A549 (cell line): ENCODE data around the gene RASSF3. TPM values are rescaled to one million over a fixed set of nuclear protein-coding genes. Genes with fewer than 3 reads are reported as not detected.

Experiments used
- ATAC-seq, 2 experiments: fragments of 200-7000 bp in 1 of 2; fragments of >200 bp in 1 of 2; cut with Nextera tagmentation in 1 of 2; cut with Tn5 transposase in 1 of 2; 3 replicates each; pipeline versions ENCODE4 v1.8.0 to v1.9.1; 2018 to 2020; ENCODE audit warnings: mild to moderate bottlenecking in 1 of 2, moderate library complexity in 1 of 2
- CTCF ChIA-PET: fragments of 300-600 bp; sonication (Branson Sonifier 250); formaldehyde crosslinking; extraction: SDS; loops from one replicate; lab custom pipeline; 2021; ENCODE audit warnings: antibody characterized with exemption, inconsistent platforms; lab: Yijun Ruan, JAX
- POLR2A ChIA-PET: fragments of 350-600 bp; formaldehyde crosslinking; extraction: SDS; loops from one replicate; lab custom pipeline; 2021; ENCODE audit warnings: antibody characterized with exemption, inconsistent platforms; lab: Yijun Ruan, JAX
- DNase-seq, 2 experiments: peaks; one replicate each; pipeline versions ENCODE4 v3.0.0 to v3.0.0-alpha.2; 2011 to 2016; ENCODE audit warnings: low read depth in 1 of 2, low spot score in 1 of 2
- FAIRE-seq: peaks from 2 replicates; lab custom pipeline; 2011; peaks lifted over from hg19 to GRCh38; lab: Jason Lieb, UNC
- H3K27ac ChIP-seq, 2 experiments: fragments of >200 bp; sonication (Bioruptor Twin); formaldehyde crosslinking; 3 replicates each; pipeline ENCODE4 v1.5.1; 2016 to 2017
- H3K4me1 ChIP-seq: fragments of >200 bp; sonication (Bioruptor Twin); formaldehyde crosslinking; 3 replicates; pipeline ENCODE4 v1.6.1; 2016
- H3K4me2 ChIP-seq: fragments of >200 bp; sonication (Bioruptor Twin); formaldehyde crosslinking; 3 replicates; pipeline ENCODE4 v1.6.1; 2016
- H3K4me3 ChIP-seq: fragments of >200 bp; sonication (Bioruptor Twin); formaldehyde crosslinking; 3 replicates; pipeline ENCODE4 v1.5.1; 2016
- H3K9me3 ChIP-seq: fragments of >200 bp; sonication (Bioruptor Twin); formaldehyde crosslinking; 3 replicates; pipeline ENCODE4 v1.6.1; 2016
- CBX2 ChIP-seq: fragments of 200-600 bp; sonication (generic); IDR thresholded peaks from 2 replicates; pipeline ENCODE4 v1.6.1; 2016; ENCODE audit warnings: low read depth, mild to moderate bottlenecking, borderline replicate concordance
- CEBPB ChIP-seq, 2 experiments: fragments of >200 bp in 1 of 2; sonication (Bioruptor Twin) in 1 of 2; formaldehyde crosslinking in 1 of 2; IDR thresholded peaks; 2 replicates each; pipeline ENCODE4 v1.6.1; 2012 to 2016
- CHD4 ChIP-seq: fragments of 200-600 bp; sonication (generic); IDR thresholded peaks from 2 replicates; pipeline ENCODE4 v1.6.1; 2016; ENCODE audit warnings: antibody characterized with exemption, mild to moderate bottlenecking, borderline replicate concordance
- EHF ChIP-seq: fragments of 250-450 bp; sonication (Bioruptor Pico); IDR thresholded peaks from 2 replicates; pipeline ENCODE4 v1.5.0; 2020; ENCODE audit warnings: mild to moderate bottlenecking
- EHMT2 ChIP-seq: fragments of 200-600 bp; sonication (generic); IDR thresholded peaks from 2 replicates; pipeline ENCODE4 v1.6.1; 2016; ENCODE audit warnings: antibody characterized with exemption, low read depth, mild to moderate bottlenecking, moderate library complexity
- ESRRA ChIP-seq: fragments of 150-350 bp; IDR thresholded peaks from 2 replicates; pipeline ENCODE4 v1.6.1; 2014; ENCODE audit warnings: mild to moderate bottlenecking, low read length, borderline replicate concordance
- FOSB ChIP-seq: fragments of 250-450 bp; sonication (Bioruptor Pico); IDR thresholded peaks from 2 replicates; pipeline ENCODE4 v1.5.0; 2020; ENCODE audit warnings: mild to moderate bottlenecking, moderate library complexity
- GATA3 ChIP-seq: IDR thresholded peaks from 2 replicates; pipeline ENCODE4 v1.6.1; 2012; ENCODE audit warnings: borderline replicate concordance
- HOXA7 ChIP-seq: fragments of 250-450 bp; sonication (Bioruptor Pico); IDR thresholded peaks from 2 replicates; pipeline ENCODE4 v1.5.0; 2020; ENCODE audit warnings: mild to moderate bottlenecking, moderate library complexity
- JUN ChIP-seq, 2 experiments: fragments of >200 bp; sonication (Bioruptor Twin); formaldehyde crosslinking; IDR thresholded peaks; 2 replicates in 1 of 2; 3 replicates in 1 of 2; pipeline ENCODE4 v1.6.1; 2016 to 2017
- JUNB ChIP-seq: fragments of >200 bp; sonication (Bioruptor Twin); formaldehyde crosslinking; IDR thresholded peaks from 2 replicates; pipeline ENCODE4 v1.6.1; 2016
- MYC ChIP-seq: IDR thresholded peaks from 2 replicates; pipeline ENCODE4 v1.6.1; 2012; ENCODE audit warnings: mild to moderate bottlenecking, inconsistent platforms, low read length, improper control_type of control experiment, borderline replicate concordance
- NFE2L2 ChIP-seq: fragments of 150-350 bp; conservative IDR thresholded peaks from 2 replicates; pipeline ENCODE4 v1.6.1; 2014; ENCODE audit warnings: low read length
- NPAS2 ChIP-seq: fragments of 250-450 bp; sonication (Bioruptor Pico); IDR thresholded peaks from 2 replicates; pipeline ENCODE4 v1.8.0; 2022; ENCODE audit warnings: mild to moderate bottlenecking, moderate library complexity, borderline replicate concordance
- PHF8 ChIP-seq: fragments of 200-600 bp; sonication (generic); IDR thresholded peaks from 2 replicates; pipeline ENCODE4 v1.6.1; 2016; ENCODE audit warnings: low read depth, mild to moderate bottlenecking, antibody characterized with exemption, moderate library complexity, borderline replicate concordance
- RCOR1 ChIP-seq: fragments of 150-350 bp; IDR thresholded peaks from 2 replicates; pipeline ENCODE4 v1.6.1; 2014; ENCODE audit warnings: antibody characterized with exemption, low read length, low read depth
- RFX5 ChIP-seq: fragments of 450-650 bp; IDR thresholded peaks from 2 replicates; pipeline ENCODE4 v1.7.1; 2014; ENCODE audit warnings: antibody characterized with exemption, mild to moderate bottlenecking, moderate library complexity
- SREBF2 ChIP-seq: fragments of 450-650 bp; IDR thresholded peaks from 2 replicates; pipeline ENCODE4 v1.6.1; 2014; ENCODE audit warnings: mild to moderate bottlenecking, moderate library complexity
- ZC3H11A ChIP-seq: fragments of 450-650 bp; IDR thresholded peaks from 2 replicates; pipeline ENCODE4 v1.6.1; 2014; ENCODE audit warnings: antibody characterized with exemption, mild to moderate bottlenecking
- WGBS: methylation state at CpG from one replicate; pipeline ENCODE4 v1.1.6; 2017; ENCODE audit errors: missing lambda C conversion rate; 5-methylcytosine and 5-hydroxymethylcytosine counted together
- polyA plus RNA-seq, 4 experiments: library from polyadenylated mRNA; depleted of rRNA in 3 of 4; stranded (reverse); fragments of >200 nt; fragmentation: RNase III in 1 of 4; extraction: RNeasy Plus Mini Kit Qiagen cat#74134 plus additional on column Dnase treatment in 1 of 4; gene quantifications; 2 replicates in 3 of 4; 3 replicates in 1 of 4; pipeline ENCODE4 v1.2.3, GENCODE V29; 2011 to 2017
- TF ChIP-seq, protein P1 (sequence below): fragments of 450-650 bp; IDR thresholded peaks from 2 replicates; pipeline ENCODE4 v1.6.1; 2014; ENCODE audit warnings: antibody characterized with exemption
- TF ChIP-seq, protein P2 (sequence below): IDR thresholded peaks from 2 replicates; pipeline ENCODE4 v1.6.1; 2012; ENCODE audit warnings: low read depth, borderline replicate concordance
- TF ChIP-seq, protein P3 (sequence below): IDR thresholded peaks from 2 replicates; pipeline ENCODE4 v1.6.1; 2012
- TF ChIP-seq, protein P4 (sequence below): fragments of 250-450 bp; sonication (Bioruptor Pico); IDR thresholded peaks from 2 replicates; pipeline ENCODE4 v1.5.0; 2021; ENCODE audit warnings: mild to moderate bottlenecking, moderate library complexity, borderline replicate concordance

Gene RASSF3
- polyA plus RNA-seq, 2 of the 4 experiments (the other 2 are of a cell fraction): 19.7 to 35.4 TPM

DNA sequence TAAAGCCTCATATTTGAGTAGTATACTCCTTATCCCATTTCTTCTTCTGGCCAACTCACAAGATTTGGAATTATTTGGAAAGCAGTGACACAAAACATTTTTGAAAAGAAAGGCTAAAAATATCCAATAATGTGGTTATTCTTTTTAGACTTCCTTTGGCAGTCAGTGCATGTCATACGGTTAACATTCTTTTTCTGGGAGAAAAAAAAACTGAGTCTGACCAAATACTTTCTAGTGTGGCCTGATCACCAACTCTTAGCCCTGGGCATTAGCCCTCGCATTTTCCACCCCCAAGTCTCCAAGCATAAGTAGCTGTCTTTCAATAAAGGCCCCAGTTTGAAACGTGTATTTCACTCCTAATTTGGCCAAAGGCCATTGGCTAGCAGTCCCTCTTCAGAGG lies 5.9 kb downstream of the RASSF3 start:
- POLR2A ChIA-PET: interaction anchor here (0.7 to 1.3 kb wide), 2 partner anchors 8 to 9 kb away, joined by 3 to 4 read pairs; no protein-coding TSS in a partner anchor
- TF ChIP-seq, protein P1, sequence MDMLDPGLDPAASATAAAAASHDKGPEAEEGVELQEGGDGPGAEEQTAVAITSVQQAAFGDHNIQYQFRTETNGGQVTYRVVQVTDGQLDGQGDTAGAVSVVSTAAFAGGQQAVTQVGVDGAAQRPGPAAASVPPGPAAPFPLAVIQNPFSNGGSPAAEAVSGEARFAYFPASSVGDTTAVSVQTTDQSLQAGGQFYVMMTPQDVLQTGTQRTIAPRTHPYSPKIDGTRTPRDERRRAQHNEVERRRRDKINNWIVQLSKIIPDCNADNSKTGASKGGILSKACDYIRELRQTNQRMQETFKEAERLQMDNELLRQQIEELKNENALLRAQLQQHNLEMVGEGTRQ: no peak
- TF ChIP-seq RCOR1 (no peak), NPAS2 (CRISPR knock-in tag) (no peak), CHD4 (no peak), RFX5 (no peak), NFE2L2 (no peak), EHF (CRISPR knock-in tag) (no peak), SREBF2 (no peak), CBX2 (no peak), HOXA7 (CRISPR knock-in tag) (no peak), JUNB (no peak), GATA3 (no peak), CEBPB (IDR thresholded peaks at IDR 0.05) (no peak), JUN (IDR thresholded peaks at IDR 0.05) (no peak), ESRRA (no peak), FOSB (no peak)
- TF ChIP-seq, protein P2, sequence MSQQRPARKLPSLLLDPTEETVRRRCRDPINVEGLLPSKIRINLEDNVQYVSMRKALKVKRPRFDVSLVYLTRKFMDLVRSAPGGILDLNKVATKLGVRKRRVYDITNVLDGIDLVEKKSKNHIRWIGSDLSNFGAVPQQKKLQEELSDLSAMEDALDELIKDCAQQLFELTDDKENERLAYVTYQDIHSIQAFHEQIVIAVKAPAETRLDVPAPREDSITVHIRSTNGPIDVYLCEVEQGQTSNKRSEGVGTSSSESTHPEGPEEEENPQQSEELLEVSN: no peak
- ATAC-seq: no peak
- CTCF ChIA-PET: interaction anchor here (0.6 to 1.6 kb wide), 4 partner anchors 8 to 124 kb away, joined by 3 to 4 read pairs (median 4); no protein-coding TSS in a partner anchor
- no peak overlapping the region for H3K4me3 ChIP-seq
- H3K4me1 ChIP-seq: peaks cover 38% of the 10 kb centered on the region
- no peaks in the 10 kb centered on the region for H3K9me3 ChIP-seq
- FAIRE-seq: no peak
- no peak overlapping the region for H3K27ac ChIP-seq
- H3K4me2 ChIP-seq: no peak overlapping the region
- no peak for DNase-seq
- 60% methylated on average over 3 of the region's 3 CpGs for WGBS

DNA sequence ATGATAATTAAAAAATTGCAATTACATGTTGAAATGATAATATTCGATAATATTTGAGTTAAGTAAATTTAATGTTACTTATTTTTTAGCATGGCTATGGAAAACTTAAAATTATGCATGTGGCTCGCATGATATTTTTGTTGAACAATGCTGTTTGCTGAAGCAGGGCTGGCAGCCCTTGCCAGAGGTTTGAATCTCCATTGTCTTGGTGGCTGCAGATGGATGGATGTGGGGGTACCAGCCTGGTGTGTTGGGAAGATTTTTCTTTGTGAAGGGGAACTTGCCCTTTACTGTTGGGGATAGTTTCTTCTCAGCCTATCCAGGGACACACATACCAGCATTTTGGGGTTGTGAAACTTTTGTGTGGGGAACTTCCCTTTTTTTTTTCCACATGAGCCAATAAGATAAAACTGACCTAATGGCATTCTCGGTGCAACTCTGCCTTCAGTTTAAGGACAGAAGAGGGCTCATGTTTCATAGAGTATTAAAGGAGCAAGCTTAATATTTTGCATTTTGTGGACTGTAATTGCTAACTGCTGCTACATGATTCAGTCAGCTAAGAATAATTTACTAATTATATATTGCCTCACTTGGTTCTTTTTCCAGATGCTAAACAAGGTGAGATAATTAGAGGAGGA lies 8.8 kb downstream of the RASSF3 start:
- no peak for FAIRE-seq

DNA sequence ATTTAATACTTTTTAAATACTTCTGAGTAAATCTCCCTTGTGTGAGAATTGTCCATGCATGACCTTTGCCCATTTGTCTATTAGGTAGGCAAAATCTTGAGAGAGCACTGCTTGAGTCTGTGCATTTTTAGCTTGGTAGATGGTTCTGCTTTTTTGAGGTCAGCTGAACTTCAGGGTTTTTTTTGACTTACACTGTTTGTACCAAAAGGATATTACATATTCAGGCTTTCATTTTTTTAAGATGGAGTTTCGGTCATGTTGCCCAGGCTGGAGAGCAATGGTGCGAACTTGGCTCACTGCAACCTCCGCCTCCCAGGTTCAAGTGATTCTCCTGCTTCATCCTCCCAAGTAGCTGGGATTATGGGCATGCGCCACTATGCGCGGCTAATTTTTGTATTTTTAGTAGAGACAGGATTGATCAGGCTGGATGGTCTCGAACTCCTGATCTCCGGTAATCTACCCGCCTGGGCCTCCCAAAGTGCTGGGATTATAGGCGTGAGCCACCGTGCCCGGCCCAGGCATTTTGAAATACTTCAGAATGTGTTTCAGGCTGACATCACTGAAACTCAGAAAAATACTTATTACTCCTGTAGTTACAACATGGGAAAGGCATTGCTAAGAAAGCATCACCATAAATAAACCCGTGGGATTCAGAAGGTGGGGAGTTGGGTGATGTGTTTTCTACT lies 11.1 kb downstream of the RASSF3 start:
- ChIA-PET CTCF (interaction anchor here (0.6 to 1.9 kb wide), 2 partner anchors 76 to 252 kb away, joined by 3 to 7 read pairs; no protein-coding TSS in a partner anchor), POLR2A (no interaction called here)
- H3K4me2 ChIP-seq: no peak overlapping the region
- no peaks in the 10 kb centered on the region for H3K9me3 ChIP-seq
- ATAC-seq (no peak), DNase-seq (no peak), FAIRE-seq (no peak)
- H3K27ac ChIP-seq: peak overlapping the region in 1 of 2 experiments; percentile 28; a peak in 1 of 6 replicates
- TF ChIP-seq MYC (no peak), PHF8 (no peak), ZC3H11A (no peak), EHMT2 (no peak)
- TF ChIP-seq, protein P3, sequence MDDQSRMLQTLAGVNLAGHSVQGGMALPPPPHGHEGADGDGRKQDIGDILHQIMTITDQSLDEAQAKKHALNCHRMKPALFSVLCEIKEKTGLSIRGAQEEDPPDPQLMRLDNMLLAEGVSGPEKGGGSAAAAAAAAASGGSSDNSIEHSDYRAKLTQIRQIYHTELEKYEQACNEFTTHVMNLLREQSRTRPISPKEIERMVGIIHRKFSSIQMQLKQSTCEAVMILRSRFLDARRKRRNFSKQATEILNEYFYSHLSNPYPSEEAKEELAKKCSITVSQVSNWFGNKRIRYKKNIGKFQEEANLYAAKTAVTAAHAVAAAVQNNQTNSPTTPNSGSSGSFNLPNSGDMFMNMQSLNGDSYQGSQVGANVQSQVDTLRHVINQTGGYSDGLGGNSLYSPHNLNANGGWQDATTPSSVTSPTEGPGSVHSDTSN: no peak
- TF ChIP-seq, protein P4, sequence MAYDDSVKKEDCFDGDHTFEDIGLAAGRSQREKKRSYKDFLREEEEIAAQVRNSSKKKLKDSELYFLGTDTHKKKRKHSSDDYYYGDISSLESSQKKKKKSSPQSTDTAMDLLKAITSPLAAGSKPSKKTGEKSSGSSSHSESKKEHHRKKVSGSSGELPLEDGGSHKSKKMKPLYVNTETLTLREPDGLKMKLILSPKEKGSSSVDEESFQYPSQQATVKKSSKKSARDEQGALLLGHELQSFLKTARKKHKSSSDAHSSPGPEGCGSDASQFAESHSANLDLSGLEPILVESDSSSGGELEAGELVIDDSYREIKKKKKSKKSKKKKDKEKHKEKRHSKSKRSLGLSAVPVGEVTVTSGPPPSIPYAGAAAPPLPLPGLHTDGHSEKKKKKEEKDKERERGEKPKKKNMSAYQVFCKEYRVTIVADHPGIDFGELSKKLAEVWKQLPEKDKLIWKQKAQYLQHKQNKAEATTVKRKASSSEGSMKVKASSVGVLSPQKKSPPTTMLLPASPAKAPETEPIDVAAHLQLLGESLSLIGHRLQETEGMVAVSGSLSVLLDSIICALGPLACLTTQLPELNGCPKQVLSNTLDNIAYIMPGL (CRISPR knock-in tag): no peak
- H3K4me3 ChIP-seq: no peak overlapping the region
- 96% methylated on average over 13 of the region's 13 CpGs for WGBS
- peaks cover 59% of the 10 kb centered on the region for H3K4me1 ChIP-seq

More for the DNA sequence above, 8.8 kb downstream of the RASSF3 start:
- Histone ChIP-seq H3K27ac (peak overlapping the region in 1 of 2 experiments; percentile 63; a peak in 3 of 6 replicates), H3K4me1 (peaks cover 49% of the 10 kb centered on the region), H3K9me3 (no peaks in the 10 kb centered on the region), H3K4me3 (no peak overlapping the region)
- no peak for DNase-seq
- 59% methylated on average over 3 of the region's 3 CpGs for WGBS
- CTCF ChIA-PET: interaction anchor here (1.0 to 2.1 kb wide), 6 partner anchors 8 to 76 kb away, joined by 3 to 4 read pairs (median 4); partner anchors contain the start of gene RASSF3
- no peak for TF ChIP-seq EHMT2
- TF ChIP-seq CEBPB (IDR thresholded peaks at IDR 0.05): 0 out of 4 replicates have a peak, but pooled peaks of 1 of the 2 experiments have one; percentile 20
- TF ChIP-seq, all 56 proteins: peak for 1
- H3K4me2 ChIP-seq: peak overlapping the region; percentile 32
- POLR2A ChIA-PET: interaction anchor here (0.9 kb wide), 1 partner anchor 8 kb away, joined by 3 read pairs; no protein-coding TSS in a partner anchor
- peak in 1 of 2 experiments; percentile 67; a peak in 3 of 6 replicates for ATAC-seq
